ENCODE results near the gene TBRG4. TPM values are rescaled to one million over a fixed set of nuclear protein-coding genes. Genes with fewer than 3 reads are reported as not detected.
A peak's percentile ranks its signal among the peaks of the same experiment; 100 is the strongest.

The TBRG4 gene
- total and polyA plus RNA-seq, 3 donors from 2014 or later = 75.7 to 82.8 (median 82.7) TPM

DNA sequence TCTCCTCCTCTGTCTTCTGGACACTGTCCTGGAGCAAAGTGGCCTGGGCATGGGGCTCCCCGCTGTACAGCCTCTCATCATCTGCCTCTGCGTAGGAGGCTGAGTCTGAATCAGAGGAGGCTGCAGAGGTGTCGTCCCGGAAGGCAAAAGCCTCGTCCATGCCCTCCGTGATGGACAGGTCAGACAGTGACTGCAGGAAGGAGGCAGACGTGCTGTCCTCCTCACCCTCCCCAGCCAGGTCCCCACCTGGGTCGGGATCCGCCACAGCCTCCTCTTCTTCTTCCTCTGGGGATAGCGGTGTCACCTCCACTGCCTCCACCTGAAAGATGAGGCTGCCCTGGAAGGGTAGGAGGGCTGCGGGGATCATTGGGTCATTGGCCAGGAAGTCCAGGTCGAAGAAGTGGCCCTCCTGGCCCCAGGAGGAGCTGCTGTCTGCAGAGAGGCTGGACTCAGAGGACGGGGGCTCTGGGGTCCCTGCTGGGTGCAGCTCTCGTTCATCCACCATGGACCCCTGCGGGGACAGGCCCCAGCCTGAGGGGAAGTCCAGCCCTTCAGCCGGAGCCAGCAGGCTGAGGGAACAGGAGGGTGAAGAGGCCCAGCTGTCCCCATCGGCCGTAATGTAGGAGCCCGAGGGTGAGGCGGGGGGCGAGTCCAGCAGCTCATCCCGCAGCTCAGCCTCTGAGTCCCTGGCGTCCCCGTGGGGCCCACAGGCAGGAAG is 26.4 kb downstream of the TBRG4 start:
- H3K9me3 ChIP-seq = no peaks in the 10 kb centered on the region
- intact Hi-C loops (cut with DNase I; ENCODE audit: low total_unique reads) = no loop called here
- H3K36me3 ChIP-seq (ENCODE audit: low read depth, missing control alignments) = no peaks in the 10 kb centered on the region
- peaks cover 28% of the 10 kb centered on the region for H3K4me1 ChIP-seq
- no peak for DNase-seq
- no peaks in the 10 kb centered on the region for H3K27me3 ChIP-seq
- TF ChIP-seq POLR2A (IDR thresholded peaks at IDR 0.05) = no peak
- TF ChIP-seq, protein P1, sequence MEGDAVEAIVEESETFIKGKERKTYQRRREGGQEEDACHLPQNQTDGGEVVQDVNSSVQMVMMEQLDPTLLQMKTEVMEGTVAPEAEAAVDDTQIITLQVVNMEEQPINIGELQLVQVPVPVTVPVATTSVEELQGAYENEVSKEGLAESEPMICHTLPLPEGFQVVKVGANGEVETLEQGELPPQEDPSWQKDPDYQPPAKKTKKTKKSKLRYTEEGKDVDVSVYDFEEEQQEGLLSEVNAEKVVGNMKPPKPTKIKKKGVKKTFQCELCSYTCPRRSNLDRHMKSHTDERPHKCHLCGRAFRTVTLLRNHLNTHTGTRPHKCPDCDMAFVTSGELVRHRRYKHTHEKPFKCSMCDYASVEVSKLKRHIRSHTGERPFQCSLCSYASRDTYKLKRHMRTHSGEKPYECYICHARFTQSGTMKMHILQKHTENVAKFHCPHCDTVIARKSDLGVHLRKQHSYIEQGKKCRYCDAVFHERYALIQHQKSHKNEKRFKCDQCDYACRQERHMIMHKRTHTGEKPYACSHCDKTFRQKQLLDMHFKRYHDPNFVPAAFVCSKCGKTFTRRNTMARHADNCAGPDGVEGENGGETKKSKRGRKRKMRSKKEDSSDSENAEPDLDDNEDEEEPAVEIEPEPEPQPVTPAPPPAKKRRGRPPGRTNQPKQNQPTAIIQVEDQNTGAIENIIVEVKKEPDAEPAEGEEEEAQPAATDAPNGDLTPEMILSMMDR (IDR thresholded peaks at IDR 0.05) = no peak
- 68 to 78% methylated on average over 12 to 24 of the region's 24 CpGs for WGBS, 2 donors
- no peak overlapping the region for H3K4me3 ChIP-seq
- H3K27ac ChIP-seq = no peak overlapping the region

DNA sequence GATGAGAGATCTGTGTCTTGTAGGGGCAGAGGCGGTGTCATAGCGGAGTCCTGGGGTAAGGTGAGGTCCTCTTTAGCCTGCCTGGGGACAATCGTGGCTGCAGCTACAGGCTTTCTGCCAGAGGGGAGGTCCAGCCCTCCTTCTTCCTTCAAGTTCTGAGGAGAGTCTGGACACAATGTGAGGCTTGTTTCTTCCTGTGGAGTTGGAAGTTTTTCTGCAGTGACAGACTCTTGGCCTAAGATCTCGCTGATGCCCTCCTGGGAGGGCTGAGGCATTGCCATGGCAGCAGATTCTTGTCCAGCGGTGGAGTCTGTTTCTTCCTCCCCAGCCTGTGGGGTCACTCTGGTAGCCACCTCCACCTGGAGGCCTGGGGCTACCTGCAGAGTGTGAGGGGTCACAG is 27.2 kb downstream of the TBRG4 start:
- no peaks in the 10 kb centered on the region for H3K27me3 ChIP-seq
- intact Hi-C loops (cut with DNase I; ENCODE audit: low total_unique reads) = no loop called here
- TF ChIP-seq, protein P1 (IDR thresholded peaks at IDR 0.05) = no peak
- H3K27ac ChIP-seq = no peak overlapping the region
- H3K4me1 ChIP-seq = peaks cover 28% of the 10 kb centered on the region
- H3K36me3 ChIP-seq (ENCODE audit: low read depth, missing control alignments) = no peaks in the 10 kb centered on the region
- WGBS, 2 donors = 58 to 67% methylated on average over 4 to 5 of the region's 5 CpGs
- no peak overlapping the region for H3K4me3 ChIP-seq
- DNase-seq = peak; percentile 36
- H3K9me3 ChIP-seq = no peaks in the 10 kb centered on the region

DNA sequence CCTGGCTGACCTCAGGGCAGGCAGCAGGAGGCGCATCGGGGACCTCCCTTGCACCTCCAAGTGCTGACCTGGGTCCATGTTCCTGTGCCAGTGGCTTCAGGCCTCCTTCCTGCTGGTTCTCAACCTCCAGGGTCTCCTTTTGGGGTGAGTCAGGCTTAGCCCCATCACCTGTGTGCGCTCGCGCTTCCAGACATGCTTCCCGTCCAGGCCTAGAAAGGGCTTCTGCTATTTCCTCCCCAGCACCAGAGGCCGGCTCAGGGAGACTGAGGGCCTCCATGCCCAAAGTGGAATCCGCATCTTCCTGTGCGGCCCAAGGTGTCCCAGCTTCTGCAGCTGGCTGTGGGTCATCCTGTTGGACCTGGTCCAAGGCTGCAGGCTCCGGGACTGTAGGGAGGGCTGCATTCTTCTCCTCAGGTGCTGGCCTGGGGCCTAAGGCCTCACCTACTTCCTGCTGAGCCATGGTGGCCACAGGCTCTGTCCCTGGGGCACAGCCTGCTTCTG is 28.6 kb downstream of the TBRG4 start:
- no peak overlapping the region for H3K4me3 ChIP-seq
- H3K4me1 ChIP-seq = peaks cover 21% of the 10 kb centered on the region
- intact Hi-C loops (cut with DNase I; ENCODE audit: low total_unique reads) = no loop called here
- DNase-seq = no peak
- no peaks in the 10 kb centered on the region for H3K9me3 ChIP-seq
- no peaks in the 10 kb centered on the region for H3K27me3 ChIP-seq
- TF ChIP-seq, protein P1 (IDR thresholded peaks at IDR 0.05) = no peak
- TF ChIP-seq POLR2A (IDR thresholded peaks at IDR 0.05) = no peak
- peak overlapping the region in 1 of 2 donors; percentile 18 for H3K27ac ChIP-seq
- 25 to 67% methylated on average over 2 to 10 of the region's 10 CpGs for WGBS, 2 donors
- H3K36me3 ChIP-seq (ENCODE audit: low read depth, missing control alignments) = no peaks in the 10 kb centered on the region

DNA sequence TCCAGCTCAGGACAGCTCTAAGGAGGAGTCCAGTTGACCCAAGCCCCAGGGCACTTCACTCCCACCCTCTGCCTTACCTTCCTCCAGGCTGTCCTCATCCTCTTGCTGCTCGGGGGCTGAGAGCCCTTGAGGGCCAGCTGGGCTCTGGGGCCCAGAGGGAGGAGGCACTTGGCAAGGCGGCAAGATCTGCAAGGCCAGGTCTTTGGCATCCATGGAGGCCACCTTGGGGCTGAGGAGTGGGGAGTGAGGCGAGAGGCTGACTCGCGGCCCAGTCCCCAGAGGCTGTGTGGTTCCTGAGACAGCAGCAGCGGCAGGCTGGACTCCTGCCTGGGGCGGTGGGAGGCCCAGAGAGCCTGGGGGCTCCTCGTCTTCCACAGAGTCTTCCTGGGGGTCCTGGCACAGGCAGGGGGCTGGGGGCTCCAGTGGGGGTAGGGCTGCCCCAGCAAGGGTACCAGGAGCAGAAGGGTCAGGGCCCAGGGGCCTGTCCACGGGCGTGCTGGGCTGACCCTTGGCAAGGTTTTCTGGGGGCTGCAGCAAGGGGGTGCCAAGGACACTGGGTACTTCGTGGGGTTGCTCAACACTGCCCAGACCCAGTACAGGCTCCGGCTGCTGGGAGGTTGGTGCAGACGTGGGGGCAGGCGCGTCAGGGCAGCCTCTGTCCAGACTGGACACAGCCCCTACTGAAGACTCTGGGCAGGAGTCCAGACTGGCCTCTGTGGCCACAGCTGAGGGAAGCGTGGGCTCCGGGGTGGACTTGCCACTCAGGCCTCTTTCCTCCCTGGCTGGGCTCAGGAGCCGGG is 29.3 kb downstream of the TBRG4 start:
- intact Hi-C loops (cut with DNase I; ENCODE audit: low total_unique reads) = no loop called here
- H3K9me3 ChIP-seq = no peaks in the 10 kb centered on the region
- no peaks in the 10 kb centered on the region for H3K36me3 ChIP-seq (ENCODE audit: low read depth, missing control alignments)
- H3K4me3 ChIP-seq = no peak overlapping the region
- peak; percentile 88 for DNase-seq
- H3K27ac ChIP-seq = peak overlapping the region in 1 of 2 donors; percentile 18
- whole genome bisulfite sequencing, 2 donors = 47 to 57% methylated on average over 6 to 16 of the region's 18 CpGs
- H3K27me3 ChIP-seq = no peaks in the 10 kb centered on the region
- TF ChIP-seq POLR2A (IDR thresholded peaks at IDR 0.05) = no peak
- TF ChIP-seq, protein P1 (IDR thresholded peaks at IDR 0.05) = no peak
- H3K4me1 ChIP-seq = peaks cover 20% of the 10 kb centered on the region
